SK-MEL-5 (cell line): Measurements from ENCODE around the gene BEND3. TPM values are rescaled to one million over a fixed set of nuclear protein-coding genes. Genes with fewer than 3 reads are reported as not detected.
"Not testable (repeated sequence)": the region's sequence is repeated elsewhere in the genome, so short reads cannot be mapped to it uniquely, and the experiment has no call there.

ENCODE experiments used
- DNase-seq: peaks from one replicate; pipeline ENCODE4 v3.0.0-alpha.2; 2016; ENCODE audit warnings: low read depth, low spot score
- in situ Hi-C: cut with HindIII; loops from 2 replicates; pipeline ENCODE4 v1.10.0; 2016; ENCODE audit warnings: low sequenced_read_pairs, high pct_unique_total_duplicates, low pct_unique_long_range_greater_than_20kb
- total RNA-seq: library from RNA; depleted of rRNA; stranded (reverse); fragments of >200 nt; shearing (Covaris generic); gene quantifications from 2 replicates; pipeline ENCODE4 v1.2.3, GENCODE V29; 2014

Gene BEND3
- total RNA-seq, 1 experiment from 2014 or later = 3.1 TPM

DNA sequence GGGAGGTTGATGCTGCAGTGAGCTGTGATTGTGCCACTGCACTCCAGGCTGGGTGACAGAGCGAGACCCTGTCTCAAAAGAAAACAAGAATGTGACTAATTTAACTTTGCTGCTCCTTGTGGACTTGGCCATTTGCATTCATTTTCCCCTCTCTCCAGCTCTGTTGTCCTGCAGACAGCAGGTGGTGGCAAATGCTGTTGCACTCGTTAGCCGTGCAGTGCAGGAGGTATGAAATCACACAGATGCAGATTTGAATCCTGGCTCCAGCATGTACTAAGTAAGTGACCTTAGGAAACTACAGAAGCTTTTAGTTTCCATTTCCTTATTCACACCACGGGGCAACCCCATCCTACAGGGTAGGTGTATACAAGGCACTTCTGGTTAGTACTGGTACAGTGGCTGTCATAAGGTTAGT lies 9.6 kb upstream of the BEND3 start:
- in situ Hi-C loops = no loop called here
- no peak for DNase-seq

- in situ Hi-C loops = no loop called here
- DNase-seq = no peak
Observed at GRCh38 chr6:107123501-107123900, 8.2 kb upstream of the BEND3 start.

GRCh38 chr6:107122748-107123147 lies 7.4 kb upstream of the BEND3 start:
- DNase-seq = no peak
- in situ Hi-C loops = no loop called here

DNA sequence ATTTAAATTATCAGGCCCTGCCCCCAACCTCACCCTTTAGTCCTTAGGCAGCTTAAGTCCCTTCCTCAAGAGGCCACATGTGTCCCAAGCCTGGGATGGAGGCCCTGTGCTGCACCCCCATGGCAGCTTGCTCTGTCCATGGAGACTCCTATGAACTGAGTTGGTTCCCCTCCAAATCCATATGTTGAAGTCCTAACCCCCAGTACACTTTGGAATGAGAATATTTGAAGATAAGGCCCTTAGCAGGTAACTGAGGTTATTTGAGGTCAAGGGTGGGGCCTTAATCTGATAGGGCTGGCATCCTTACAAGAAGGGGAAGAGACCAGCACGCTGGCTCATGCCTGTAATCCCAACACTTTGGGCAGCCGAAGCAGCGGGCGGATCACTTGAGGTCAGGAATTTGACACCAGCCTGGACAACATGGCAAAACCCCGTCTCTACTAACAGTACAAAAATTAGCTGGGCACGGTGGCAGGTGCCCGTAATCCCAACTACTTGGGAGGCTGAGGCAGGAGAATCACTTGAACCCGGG lies 6.7 kb upstream of the BEND3 start:
- in situ Hi-C loops = no loop called here

DNA sequence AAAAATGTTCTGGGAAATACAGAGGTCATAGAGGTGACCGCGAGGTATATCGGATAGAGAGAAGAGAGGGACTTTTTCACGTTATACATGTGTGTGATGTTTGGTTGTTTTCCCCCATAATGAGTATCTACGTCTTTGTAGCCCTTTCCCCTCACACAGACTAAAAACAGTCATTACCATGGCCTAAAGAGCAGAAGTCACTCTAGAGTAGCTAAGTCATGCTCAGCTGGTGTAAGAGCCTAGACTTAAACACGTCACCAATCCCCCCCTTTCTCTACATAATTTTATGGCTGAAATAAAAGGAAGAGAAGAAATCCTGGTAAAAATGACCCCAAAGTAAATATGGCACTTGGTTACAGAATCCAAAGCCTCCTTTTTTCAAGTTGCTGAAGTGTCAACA lies 6.0 kb upstream of the BEND3 start:
- no peak for DNase-seq
- in situ Hi-C loops = no loop called here

More for the DNA sequence above, 6.7 kb upstream of the BEND3 start:
- DNase-seq = no peak

- no peak for DNase-seq
- in situ Hi-C loops = no loop called here
Observed at GRCh38 chr6:107120404-107120803, 5.1 kb upstream of the BEND3 start.

DNA sequence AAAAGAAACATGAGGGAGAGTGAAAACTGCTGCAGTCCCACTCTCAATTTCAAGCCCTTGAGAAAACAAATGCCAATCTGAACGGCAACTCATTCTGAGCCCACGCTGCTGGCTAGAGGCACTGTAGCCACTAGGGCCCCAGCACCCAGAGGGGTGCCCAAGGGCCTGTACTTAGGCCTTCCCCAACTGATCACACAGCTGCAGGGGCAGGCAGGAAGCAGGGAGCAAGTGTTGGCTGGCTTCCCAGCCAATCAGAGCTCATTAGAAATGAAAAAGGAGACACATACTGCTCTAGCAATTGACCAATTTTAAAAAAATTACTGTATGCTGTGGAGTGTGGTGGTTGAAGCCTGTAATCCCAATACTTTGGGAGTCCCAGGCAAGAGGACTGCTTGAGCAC lies 3.7 kb upstream of the BEND3 start:
- DNase-seq = no peak
- in situ Hi-C loops = no loop called here

- in situ Hi-C loops, DNase-seq: not testable (repeated sequence)
Observed at GRCh38 chr6:107118540-107118939, 3.2 kb upstream of the BEND3 start.

- DNase-seq = no peak
- in situ Hi-C loops = no loop called here
Observed at GRCh38 chr6:107116931-107117330, 1.6 kb upstream of the BEND3 start.

DNA sequence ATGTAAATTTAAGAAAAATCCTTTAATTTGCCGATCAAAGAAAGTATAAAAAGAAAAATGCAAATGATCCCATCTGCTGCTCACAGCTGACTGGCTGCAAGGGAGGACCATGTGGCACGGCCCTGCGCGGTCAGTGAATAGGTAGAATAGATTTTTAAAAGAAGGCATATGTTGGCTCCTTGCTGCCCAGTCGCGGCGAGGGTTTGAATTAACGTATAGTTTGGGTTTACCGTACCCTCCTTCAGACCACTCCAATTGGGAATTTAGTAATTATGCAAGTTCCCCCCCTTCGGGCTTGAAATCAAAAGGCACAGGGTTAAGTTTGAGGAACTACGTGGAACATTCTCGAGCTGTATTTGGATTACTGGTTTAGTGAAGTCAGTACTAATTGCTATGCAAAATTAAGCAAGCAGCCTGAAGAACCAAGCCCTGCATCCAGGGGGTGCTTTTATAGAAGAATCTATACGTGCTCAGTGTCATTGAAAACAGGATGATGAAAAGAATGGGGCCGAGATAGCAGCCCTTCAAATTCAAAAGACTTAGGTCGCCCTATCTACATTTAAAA lies 1.1 kb upstream of the BEND3 start:
- in situ Hi-C loops = no loop called here
- DNase-seq = peak; percentile 51

- in situ Hi-C loops = no loop called here
- DNase-seq = peak; percentile 60
Observed at GRCh38 chr6:107115695-107116327, 496 bp upstream of the BEND3 start.

DNA sequence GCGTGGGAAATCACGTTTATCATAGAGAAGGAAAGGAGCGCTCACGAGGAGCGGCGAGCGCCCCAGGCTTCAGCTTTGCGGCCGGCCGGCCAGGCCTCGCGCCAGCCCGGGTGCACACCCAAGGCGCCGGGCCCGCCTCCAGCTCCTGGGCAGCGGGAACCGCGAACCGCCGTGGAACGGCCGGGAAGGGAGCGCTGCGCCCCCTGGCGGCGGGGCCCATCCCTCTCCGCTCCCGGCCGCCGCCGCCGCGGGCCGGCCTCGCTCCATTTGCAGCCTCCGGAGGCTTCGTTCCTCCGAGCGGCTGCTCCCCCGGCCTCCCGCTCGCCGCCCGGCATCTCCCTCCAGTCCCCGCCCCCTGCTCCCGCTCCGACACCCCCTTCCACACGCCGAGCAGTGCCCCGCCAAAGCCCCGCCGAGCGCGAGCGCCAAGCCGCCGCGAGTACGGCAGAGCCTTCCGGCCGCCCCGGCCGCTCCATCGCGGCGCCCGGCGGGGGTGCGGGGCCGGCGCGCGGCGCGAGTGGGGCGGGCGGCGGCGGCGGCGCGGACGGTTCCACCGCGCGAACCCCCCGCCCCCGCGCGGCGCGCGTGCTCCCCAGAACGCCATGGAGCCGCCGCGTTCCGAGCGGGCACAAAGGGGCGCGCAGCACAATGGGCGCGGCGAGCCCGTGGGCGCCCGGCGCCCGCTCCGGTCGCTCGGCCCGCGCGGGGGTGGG lies 946 bp downstream of the BEND3 start:
- peak; percentile 78 for DNase-seq
- in situ Hi-C loops = no loop called here

GRCh38 chr6:107110200-107110599 lies 5.1 kb downstream of the BEND3 start:
- in situ Hi-C loops = no loop called here

GRCh38 chr6:107108201-107108890 lies 7.0 kb downstream of the BEND3 start:
- DNase-seq = no peak
- in situ Hi-C loops = no loop called here

More at GRCh38 chr6:107110200-107110599, 5.1 kb downstream of the BEND3 start:
- DNase-seq = no peak

DNA sequence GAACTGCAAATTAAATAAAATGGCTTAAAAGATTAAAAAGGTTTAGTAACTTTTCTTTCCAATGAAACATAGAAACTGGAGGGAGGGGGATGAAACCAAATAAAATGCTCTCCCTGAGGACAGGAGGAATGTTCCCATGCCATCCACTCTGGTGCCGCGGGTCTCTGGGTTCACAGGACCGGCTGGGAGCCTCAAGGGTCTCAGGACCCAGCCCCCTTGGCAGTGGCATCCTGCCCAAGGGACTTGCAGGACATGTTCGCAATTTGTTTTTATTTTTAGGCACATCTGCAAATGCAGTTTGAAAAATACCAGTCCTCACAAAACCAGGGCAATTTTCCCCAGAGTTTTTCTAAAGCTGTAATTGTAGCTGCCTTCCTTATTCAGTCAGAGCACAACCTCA lies 7.5 kb downstream of the BEND3 start:
- in situ Hi-C loops = no loop called here

GRCh38 chr6:107106165-107106564 lies 9.2 kb downstream of the BEND3 start:
- no peak for DNase-seq
- in situ Hi-C loops = no loop called here

More for the DNA sequence above, 7.5 kb downstream of the BEND3 start:
- no peak for DNase-seq

GRCh38 chr6:107105511-107106116 lies 9.7 kb downstream of the BEND3 start:
- in situ Hi-C loops = no loop called here
- DNase-seq = no peak

- in situ Hi-C loops = no loop called here
- no peak for DNase-seq
Observed at GRCh38 chr6:107103082-107103481, 12.2 kb downstream of the BEND3 start.
